WTC11 (cell line): Measurements from ENCODE around the gene TMEM14C. TPM values are rescaled to one million over a fixed set of nuclear protein-coding genes. Genes with fewer than 3 reads are reported as not detected.

ENCODE experiments used
- ATAC-seq: fragments of 200-7000 bp; cut with Tn5 transposase; 2 replicates; pipeline ENCODE4 v1.10.0; 2021; ENCODE audit warnings: mild to moderate bottlenecking, moderate library complexity
- CTCF ChIA-PET: fragments of 300-600 bp; sonication (Branson Sonifier 250); formaldehyde crosslinking; loops from one replicate; lab custom pipeline; 2021; ENCODE audit warnings: antibody characterized with exemption; lab: Charles Lee
- POLR2A ChIA-PET: fragments of 350-600 bp; sonication (Branson Sonifier 250); formaldehyde crosslinking; loops from one replicate; lab custom pipeline; 2021; ENCODE audit warnings: antibody characterized with exemption; lab: Charles Lee
- DNase-seq: peaks from one replicate; pipeline ENCODE4 v3.0.0; 2021; ENCODE audit warnings: low spot score
- H3K27ac Mint-ChIP-seq: 2 replicates; pipeline ENCODE4 v1.8.0; 2021; ENCODE audit warnings: mixed read lengths
- H3K27me3 Mint-ChIP-seq: 2 replicates; pipeline ENCODE4 v1.8.0; 2021; ENCODE audit warnings: low read depth, mild to moderate bottlenecking, moderate library complexity, mixed read lengths
- H3K36me3 Mint-ChIP-seq: 2 replicates; pipeline ENCODE4 v1.8.0; 2021; ENCODE audit warnings: mixed read lengths
- H3K4me1 Mint-ChIP-seq: 2 replicates; pipeline ENCODE4 v1.8.0; 2022; ENCODE audit warnings: mixed read lengths
- H3K4me3 Mint-ChIP-seq: 2 replicates; pipeline ENCODE4 v1.8.0; 2021; ENCODE audit warnings: mild to moderate bottlenecking, moderate library complexity, mixed read lengths
- H3K9me3 Mint-ChIP-seq: 2 replicates; pipeline ENCODE4 v1.8.0; 2021; ENCODE audit warnings: mixed read lengths
- ATF2 ChIP-seq: sonication (generic); formaldehyde crosslinking; IDR thresholded peaks from 2 replicates; pipeline ENCODE4 v1.8.1; 2022; ENCODE audit warnings: low read depth, missing genetic modification reagents, borderline replicate concordance
- CBFB ChIP-seq: sonication (generic); formaldehyde crosslinking; IDR thresholded peaks from 2 replicates; pipeline ENCODE4 v1.8.1; 2022; ENCODE audit warnings: mild to moderate bottlenecking, low read depth, missing genetic modification reagents
- CREM ChIP-seq: sonication (generic); formaldehyde crosslinking; IDR thresholded peaks from 2 replicates; pipeline ENCODE4 v1.8.1; 2022; ENCODE audit warnings: mild to moderate bottlenecking, missing genetic modification reagents, moderate library complexity
- E2F1 ChIP-seq: sonication (generic); formaldehyde crosslinking; IDR thresholded peaks from 2 replicates; pipeline ENCODE4 v1.8.0; 2022; ENCODE audit warnings: mild to moderate bottlenecking, missing genetic modification reagents
- E2F5 ChIP-seq: sonication (generic); formaldehyde crosslinking; IDR thresholded peaks from 2 replicates; pipeline ENCODE4 v1.8.1; 2022; ENCODE audit warnings: mild to moderate bottlenecking, moderate library complexity, missing genetic modification reagents
- EMX1 ChIP-seq: fragments of 250-450 bp; sonication (Bioruptor Pico); IDR thresholded peaks from 2 replicates; pipeline ENCODE4 v1.8.0; 2021; ENCODE audit warnings: mild to moderate bottlenecking
- ESRRA ChIP-seq: sonication (generic); formaldehyde crosslinking; IDR thresholded peaks from 2 replicates; pipeline ENCODE4 v1.8.1; 2022; ENCODE audit warnings: mild to moderate bottlenecking, missing genetic modification reagents, borderline replicate concordance
- FOXJ3 ChIP-seq: sonication (generic); formaldehyde crosslinking; IDR thresholded peaks from 2 replicates; pipeline ENCODE4 v1.9.0; 2021; ENCODE audit warnings: missing genetic modification reagents, mild to moderate bottlenecking, borderline replicate concordance
- FOXK1 ChIP-seq: sonication (generic); formaldehyde crosslinking; IDR thresholded peaks from 2 replicates; pipeline ENCODE4 v1.8.0; 2022; ENCODE audit warnings: mild to moderate bottlenecking, moderate library complexity, missing genetic modification reagents
- FOXP4 ChIP-seq: sonication (generic); formaldehyde crosslinking; IDR thresholded peaks from 2 replicates; pipeline ENCODE4 v1.8.0; 2022; ENCODE audit warnings: mild to moderate bottlenecking, missing genetic modification reagents
- GABPB1 ChIP-seq: sonication (generic); formaldehyde crosslinking; IDR thresholded peaks from 2 replicates; pipeline ENCODE4 v1.8.1; 2023; ENCODE audit warnings: mild to moderate bottlenecking, missing genetic modification reagents
- IRF1 ChIP-seq: sonication (generic); formaldehyde crosslinking; IDR thresholded peaks from 2 replicates; pipeline ENCODE4 v1.8.0; 2023; ENCODE audit warnings: missing genetic modification reagents
- MXD4 ChIP-seq: fragments of 250-450 bp; sonication (Bioruptor Pico); IDR thresholded peaks from 2 replicates; pipeline ENCODE4 v1.8.0; 2021; ENCODE audit warnings: mild to moderate bottlenecking, moderate library complexity, borderline replicate concordance
- MYBL2 ChIP-seq: sonication (generic); formaldehyde crosslinking; IDR thresholded peaks from 2 replicates; pipeline ENCODE4 v1.8.1; 2023; ENCODE audit warnings: mild to moderate bottlenecking, moderate library complexity, missing genetic modification reagents
- NR2C2 ChIP-seq: sonication (generic); formaldehyde crosslinking; IDR thresholded peaks from 2 replicates; pipeline ENCODE4 v1.8.0; 2022; ENCODE audit warnings: mild to moderate bottlenecking, missing genetic modification reagents
- NR3C1 ChIP-seq: sonication (generic); formaldehyde crosslinking; conservative IDR thresholded peaks from 2 replicates; pipeline ENCODE4 v1.8.1; 2023; ENCODE audit warnings: low read depth, mild to moderate bottlenecking, missing genetic modification reagents
- OVOL2 ChIP-seq: fragments of 250-450 bp; sonication (Bioruptor Pico); IDR thresholded peaks from 2 replicates; pipeline ENCODE4 v1.9.0; 2021; ENCODE audit warnings: mild to moderate bottlenecking, borderline replicate concordance
- SMAD4 ChIP-seq: sonication (generic); formaldehyde crosslinking; IDR thresholded peaks from 2 replicates; pipeline ENCODE4 v1.8.0; 2022; ENCODE audit warnings: mild to moderate bottlenecking, missing genetic modification reagents
- SOX15 ChIP-seq: fragments of 250-450 bp; sonication (Bioruptor Pico); IDR thresholded peaks from 2 replicates; pipeline ENCODE4 v1.9.0; 2021; ENCODE audit warnings: mild to moderate bottlenecking
- TP53 ChIP-seq: sonication (generic); formaldehyde crosslinking; IDR thresholded peaks from 2 replicates; pipeline ENCODE4 v1.8.1; 2023; ENCODE audit warnings: mild to moderate bottlenecking, missing genetic modification reagents
- USF1 ChIP-seq: sonication (generic); formaldehyde crosslinking; IDR thresholded peaks from 2 replicates; pipeline ENCODE4 v1.8.0; 2022; ENCODE audit warnings: mild to moderate bottlenecking, missing genetic modification reagents
- ZBTB21 ChIP-seq: sonication (generic); formaldehyde crosslinking; IDR thresholded peaks from 2 replicates; pipeline ENCODE4 v1.8.1; 2023; ENCODE audit warnings: mild to moderate bottlenecking, missing genetic modification reagents, borderline replicate concordance
- ZNF232 ChIP-seq: sonication (generic); formaldehyde crosslinking; IDR thresholded peaks from 2 replicates; pipeline ENCODE4 v1.8.0; 2022; ENCODE audit warnings: mild to moderate bottlenecking, missing genetic modification reagents
- ZNF416 ChIP-seq: fragments of 250-450 bp; sonication (Bioruptor Pico); IDR thresholded peaks from 2 replicates; pipeline ENCODE4 v1.9.0; 2021; ENCODE audit warnings: mild to moderate bottlenecking, inconsistent platforms
- ZNF423 ChIP-seq: fragments of 250-450 bp; sonication (Bioruptor Pico); IDR thresholded peaks from 2 replicates; pipeline ENCODE4 v2.1.2; 2022; ENCODE audit warnings: mild to moderate bottlenecking, moderate library complexity
- ZNF671 ChIP-seq: fragments of 250-450 bp; sonication (Bioruptor Pico); IDR thresholded peaks from 2 replicates; pipeline ENCODE4 v1.8.0; 2021; ENCODE audit warnings: mild to moderate bottlenecking
- ZSCAN18 ChIP-seq: fragments of 250-450 bp; sonication (Bioruptor Pico); IDR thresholded peaks from 2 replicates; pipeline ENCODE4 v2.1.2; 2022; ENCODE audit warnings: mild to moderate bottlenecking, moderate library complexity
- total RNA-seq: library from RNA; stranded (reverse); gene quantifications from 3 replicates; pipeline ENCODE4 v1.2.3, GENCODE V29; 2021

TMEM14C gene
- total RNA-seq, 1 experiment from 2014 or later, result 103 TPM

- no peaks in the 10 kb centered on the region for H3K36me3 Mint-ChIP-seq
- no peak overlapping the region for H3K4me3 Mint-ChIP-seq
- TF ChIP-seq MYBL2 (CRISPR knock-in tag) (no peak), ZNF232 (CRISPR knock-in tag) (no peak), SOX15 (CRISPR knock-in tag) (no peak), NR2C2 (no peak), TP53 (CRISPR knock-in tag) (no peak), ZNF671 (no peak), IRF1 (CRISPR knock-in tag) (no peak), GABPB1 (CRISPR knock-in tag) (no peak), E2F1 (CRISPR knock-in tag) (no peak), ZNF416 (no peak), OVOL2 (CRISPR knock-in tag) (no peak), FOXK1 (CRISPR knock-in tag) (no peak), NR3C1 (CRISPR knock-in tag) (no peak), E2F5 (CRISPR knock-in tag) (no peak), ESRRA (no peak), CBFB (CRISPR knock-in tag) (no peak)
- peaks cover 6% of the 10 kb centered on the region; the same call in 1 of the 2 replicates for H3K9me3 Mint-ChIP-seq
- CTCF ChIA-PET, result no interaction called here
- no peaks in the 10 kb centered on the region for H3K27me3 Mint-ChIP-seq
- H3K27ac Mint-ChIP-seq, result no peak overlapping the region
- no peak for DNase-seq
- H3K4me1 Mint-ChIP-seq, result peaks cover 2% of the 10 kb centered on the region; the same call in 1 of the 2 replicates
- POLR2A ChIA-PET, result no interaction called here
- ATAC-seq, result no peak
These were observed 46.5 kb upstream of the TMEM14C start for GRCh38 chr6:10676403-10676802.

GRCh38 chr6:10678456-10678855 lies 44.4 kb upstream of the TMEM14C start:
- no peak for TF ChIP-seq FOXJ3 (CRISPR knock-in tag)
- no peak for TF ChIP-seq SMAD4 (CRISPR knock-in tag)
- TF ChIP-seq FOXP4, result no peak
- no peak for TF ChIP-seq MXD4 (CRISPR knock-in tag)
- no peak for TF ChIP-seq IRF1 (CRISPR knock-in tag)
- no peak for TF ChIP-seq EMX1 (CRISPR knock-in tag)
- no peak for TF ChIP-seq ZBTB21 (CRISPR knock-in tag)
- TF ChIP-seq MYBL2 (CRISPR knock-in tag), result no peak
- no peak for TF ChIP-seq CREM (CRISPR knock-in tag)
- no peak for TF ChIP-seq USF1
- no peak for TF ChIP-seq ZNF423 (CRISPR knock-in tag)
- TF ChIP-seq ZSCAN18 (CRISPR knock-in tag), result no peak
- TF ChIP-seq ATF2 (CRISPR knock-in tag), result no peak
- DNase-seq, result no peak
- Mint-ChIP-seq H3K27me3 (no peaks in the 10 kb centered on the region), H3K9me3 (peaks cover 13% of the 10 kb centered on the region; the same call in 1 of the 2 replicates), H3K4me1 (peaks cover 2% of the 10 kb centered on the region; the same call in 1 of the 2 replicates), H3K36me3 (no peaks in the 10 kb centered on the region), H3K27ac (no peak overlapping the region), H3K4me3 (no peak overlapping the region)
- ChIA-PET CTCF (no interaction called here), POLR2A (no interaction called here)
- ATAC-seq, result no peak
